ENCODE data around the gene TMEM115. TPM values are rescaled to one million over a fixed set of nuclear protein-coding genes. Genes with fewer than 3 reads are reported as not detected.

Gene TMEM115
- total and polyA plus RNA-seq, 2 of the 13 experiments (the other 11 are each of a cell fraction or from before 2014, with no cell fraction given) = 22.1 to 30.7 TPM

GRCh38 chr3:50350527-50351322 is 8.6 kb downstream of the TMEM115 start, which contains the start of the genes CYB561D2 and NPRL2:
CYB561D2 (plus strand) TSS chr3:50350862; CDS start chr3:50351434, 572 bp downstream.
NPRL2 (minus strand) TSS chr3:50350775; CDS start chr3:50350652, 123 bp downstream.
- H3K36me3 ChIP-seq (replicated peaks in 1 of 2; ENCODE audit: control insufficient read depth in 1 of 2, insufficient read depth in 2 of 2, low read length in 2 of 2) = peaks cover 9 to 40% of the 10 kb centered on the region in 2 experiments; a peak in 4 of 5 replicates
- peak; percentile 91 for TF ChIP-seq ZNF430 (CRISPR knock-in tag; IDR thresholded peaks at IDR 0.05)
- TF ChIP-seq GZF1 (CRISPR knock-in tag; IDR thresholded peaks at IDR 0.05) = peak; percentile 88
- TF ChIP-seq TBP (CRISPR knock-in tag; IDR thresholded peaks at IDR 0.05) = 0 out of 2 replicates have a peak, but pooled peaks have one; percentile 86
- TF ChIP-seq NCOA1 (CRISPR knock-in tag; IDR thresholded peaks at IDR 0.05) = peak; percentile 93
- TF ChIP-seq CBX1 (IDR thresholded peaks at IDR 0.05; ENCODE audit: low read depth) = peak; percentile 82
- TF ChIP-seq ZBTB3 (CRISPR knock-in tag; IDR thresholded peaks at IDR 0.05; ENCODE audit: borderline replicate concordance, low read depth) = 0 out of 2 replicates have a peak, but pooled peaks have one; percentile 68
- TF ChIP-seq ZBED4 (CRISPR knock-in tag; IDR thresholded peaks at IDR 0.05; ENCODE audit: borderline replicate concordance) = peak; percentile 61; the same call in 1 of the 2 replicates
- peak; percentile 48; the same call in 1 of the 2 replicates for TF ChIP-seq JUNB (CRISPR knock-in tag; IDR thresholded peaks at IDR 0.05; ENCODE audit: borderline replicate concordance)
- TF ChIP-seq ZNF891 (CRISPR knock-in tag; IDR thresholded peaks at IDR 0.05) = peak; percentile 92; the same call in 1 of the 2 replicates
- TF ChIP-seq CREB3 (CRISPR knock-in tag; IDR thresholded peaks at IDR 0.05) = peak; percentile 96; the same call in 1 of the 2 replicates
- TF ChIP-seq ZNF704 (CRISPR knock-in tag; IDR thresholded peaks at IDR 0.05; ENCODE audit: borderline replicate concordance) = peak; percentile 86; the same call in 1 of the 2 replicates
- TF ChIP-seq MED8 (CRISPR knock-in tag; IDR thresholded peaks at IDR 0.05; ENCODE audit: insufficient replicate concordance) = peak; percentile 75
- no peak for TF ChIP-seq JDP2 (CRISPR knock-in tag; IDR thresholded peaks at IDR 0.05; ENCODE audit: borderline replicate concordance)
- TF ChIP-seq FOXO4 (CRISPR knock-in tag; conservative IDR thresholded peaks at IDR 0.05) = peak; percentile 92; the same call in 1 of the 2 replicates
- TF ChIP-seq KLF16 (CRISPR knock-in tag; IDR thresholded peaks at IDR 0.05) = peak; percentile 76 to 88

More at GRCh38 chr3:50350527-50351322, 8.6 kb downstream of the TMEM115 start, which contains the start of the genes CYB561D2 and NPRL2:
- Histone ChIP-seq H2AFZ (ENCODE audit: low read length) (peak within 1 kb of the TSS; percentile 58), H3K4me2 (ENCODE audit: low read depth, low read length) (peak within 1 kb of the TSS; percentile 99), H3K9ac (ENCODE audit: insufficient read depth, low read depth, low read length) (peak within 1 kb of the TSS; percentile 76), H3K4me1 (ENCODE audit: insufficient read depth, low read length) (peaks cover 58% of the 10 kb centered on the region), H3K9me3 (ENCODE audit: low read length) (no peaks in the 10 kb centered on the region), H4K20me1 (ENCODE audit: insufficient read depth, low read length) (0 out of 2 replicates have a peak, but pooled peaks cover 3% of the 10 kb centered on the region), H3K27ac (ENCODE audit: extremely low read length, insufficient read depth, low read length) (peak within 1 kb of the TSS; percentile 65), H3K27me3 (ENCODE audit: control insufficient read depth in 1 of 2, insufficient read depth in 2 of 2, low read length in 2 of 2) (no peaks in the 10 kb centered on the region), H3K79me2 (ENCODE audit: insufficient read depth, low read length) (peaks cover 16% of the 10 kb centered on the region), H3K4me3 (replicated peaks in 1 of 3; ENCODE audit: insufficient read depth in 1 of 3, low read depth in 2 of 3, low read length in 3 of 3) (peak within 1 kb of the TSS; percentile 68 to 85 (median 77))
- ATAC-seq (peak; percentile 91), FAIRE-seq (peak; percentile 83), DNase-seq (ENCODE audit: low spot score) (peak; percentile 90)
- intact Hi-C loops (cut with micrococcal nuclease; ENCODE audit: unreplicated experiment) = no loop called here
- WGBS (ENCODE audit: low lambda C conversion rate) = 2% methylated on average over 18 of the region's 64 CpGs
- POLR2A ChIA-PET = interaction anchor here (0.8 to 2.7 kb wide), 14 partner anchors 8 to 268 kb away, joined by 3 to 60 read pairs (median 5); partner anchors contain the start of genes GNAI2, HEMK1, HYAL1 and HYAL3
- no TSS peak for BruUV-seq (replicated peaks)
- in situ Hi-C loops (cut with HindIII; ENCODE audit: extremely low pct_ligation_motif_present, low pct_unique_long_range_greater_than_20kb) = no loop called here
- CTCF ChIA-PET (ENCODE audit: low intra/inter-chr PET ratio, low total read pairs) = no interaction called here

Data from HepG2 (cell line).